ENCODE results near the gene SLC9C1.

Gene SLC9C1

GRCh38 chr3:112293368-112294321 is at the start of gene SLC9C1:
Gene SLC9C1 (minus strand): TSS chr3:112294216. CDS start chr3:112286791, 7,425 bp downstream.
- DNase-seq (ENCODE audit: low spot score) = peak; percentile 79

DNA sequence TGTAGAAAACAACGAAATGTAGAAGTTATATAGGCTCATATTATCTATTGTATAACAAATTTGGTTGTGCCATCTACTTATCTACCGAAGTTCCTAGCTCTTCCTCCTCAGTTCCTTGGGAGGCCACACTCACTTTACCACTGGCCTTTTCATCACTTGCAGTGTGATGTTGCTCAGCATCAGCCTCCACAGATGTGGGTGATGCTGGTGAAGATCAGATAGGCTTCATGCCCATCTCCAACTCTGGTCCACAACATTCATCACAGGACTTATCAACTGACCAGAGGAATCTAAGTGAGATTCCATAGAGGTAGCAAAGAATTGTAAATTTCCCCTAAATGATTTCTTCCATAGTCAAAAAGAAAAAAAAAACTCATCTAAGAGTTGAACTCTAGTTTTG is 47.4 kb upstream of the SLC9C1 start:
- no peak for DNase-seq (ENCODE audit: low spot score)

- no peak for DNase-seq (ENCODE audit: low spot score)
Measured at GRCh38 chr3:112339609-112340008, 45.6 kb upstream of the SLC9C1 start.

- no peak for DNase-seq (ENCODE audit: low spot score)
Measured at GRCh38 chr3:112339134-112339533, 45.1 kb upstream of the SLC9C1 start.

DNA sequence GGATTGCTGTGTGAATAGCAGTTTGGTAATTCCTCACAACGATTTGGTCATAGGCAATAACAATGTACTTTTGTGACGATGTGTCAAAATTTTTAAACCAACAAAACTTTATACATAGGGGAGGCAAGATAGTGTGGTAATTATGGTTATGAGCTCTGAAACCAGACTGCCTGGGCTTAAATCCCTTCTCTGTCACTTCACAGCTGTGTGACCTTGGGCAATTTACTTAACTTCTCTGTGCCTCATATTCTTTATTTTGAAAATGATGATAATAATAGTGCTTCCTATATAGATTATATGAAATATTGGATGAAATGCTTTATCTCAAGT is 44.7 kb upstream of the SLC9C1 start:
- DNase-seq (ENCODE audit: low spot score) = no peak

DNA sequence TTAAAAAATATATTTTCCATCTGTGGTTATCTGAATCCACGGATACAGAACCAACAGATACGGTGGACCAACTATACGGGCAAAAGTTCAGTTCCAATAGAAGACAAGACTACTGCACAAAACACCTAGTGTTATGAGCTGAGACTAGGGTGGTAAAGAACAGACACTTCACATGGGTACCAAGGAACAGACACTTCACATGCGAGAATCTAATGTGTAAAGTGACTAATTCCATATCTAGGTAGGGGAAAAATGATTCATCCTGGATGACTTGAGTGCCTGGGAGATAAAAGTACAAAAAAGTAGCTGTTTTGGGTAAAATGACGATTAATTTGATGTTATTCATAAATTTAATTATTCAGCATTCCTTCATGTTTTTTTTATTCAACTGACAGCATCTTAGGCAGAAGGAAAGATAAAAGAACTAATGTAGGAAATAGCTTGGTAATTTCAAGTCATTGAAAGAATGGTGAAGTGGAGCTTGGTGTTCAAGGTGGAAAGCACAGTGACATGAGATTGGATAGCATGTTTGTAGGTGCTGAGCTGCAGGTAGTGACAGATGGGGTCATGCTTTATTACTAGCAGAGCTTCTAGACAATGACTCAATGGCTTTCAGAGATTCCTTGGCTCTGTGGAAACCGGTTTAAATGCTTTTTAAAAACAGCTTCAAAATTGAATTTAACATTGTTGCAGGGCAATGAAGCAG is 44.2 kb upstream of the SLC9C1 start:
- DNase-seq (ENCODE audit: low spot score) = no peak

GRCh38 chr3:112335434-112335781 is 41.4 kb upstream of the SLC9C1 start:
- no peak for DNase-seq (ENCODE audit: low spot score)

GRCh38 chr3:112334691-112335433 is 40.8 kb upstream of the SLC9C1 start:
- DNase-seq (ENCODE audit: low spot score) = no peak

GRCh38 chr3:112333381-112334317 is 39.6 kb upstream of the SLC9C1 start:
- no peak for DNase-seq (ENCODE audit: low spot score)

GRCh38 chr3:112333002-112333380 is 39.0 kb upstream of the SLC9C1 start, which contains the start of gene CD200:
Gene CD200 (plus strand): TSS chr3:112333156. CDS start chr3:112333213, 57 bp downstream.
- no peak for DNase-seq (ENCODE audit: low spot score)

DNA sequence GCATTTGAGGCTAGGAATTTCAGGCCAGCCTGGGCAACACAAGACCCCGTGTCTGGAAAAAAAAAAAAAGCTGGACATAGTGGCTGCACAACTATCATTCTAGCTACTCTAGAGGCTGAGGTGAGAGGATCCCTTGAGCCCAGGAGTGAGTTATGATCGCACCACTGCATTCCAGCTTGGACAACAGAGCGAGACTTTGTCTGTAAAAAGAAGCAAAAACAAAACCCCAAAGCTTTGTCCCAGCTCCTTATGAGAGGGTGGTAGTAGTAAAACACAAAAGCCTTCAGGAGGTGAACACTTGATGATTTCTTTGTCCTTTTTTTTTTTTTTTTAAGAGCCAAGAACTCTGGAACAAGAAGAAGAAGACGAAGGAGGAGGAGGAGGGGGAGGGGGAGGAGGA is 37.8 kb upstream of the SLC9C1 start:
- DNase-seq (ENCODE audit: low spot score) = no peak

DNA sequence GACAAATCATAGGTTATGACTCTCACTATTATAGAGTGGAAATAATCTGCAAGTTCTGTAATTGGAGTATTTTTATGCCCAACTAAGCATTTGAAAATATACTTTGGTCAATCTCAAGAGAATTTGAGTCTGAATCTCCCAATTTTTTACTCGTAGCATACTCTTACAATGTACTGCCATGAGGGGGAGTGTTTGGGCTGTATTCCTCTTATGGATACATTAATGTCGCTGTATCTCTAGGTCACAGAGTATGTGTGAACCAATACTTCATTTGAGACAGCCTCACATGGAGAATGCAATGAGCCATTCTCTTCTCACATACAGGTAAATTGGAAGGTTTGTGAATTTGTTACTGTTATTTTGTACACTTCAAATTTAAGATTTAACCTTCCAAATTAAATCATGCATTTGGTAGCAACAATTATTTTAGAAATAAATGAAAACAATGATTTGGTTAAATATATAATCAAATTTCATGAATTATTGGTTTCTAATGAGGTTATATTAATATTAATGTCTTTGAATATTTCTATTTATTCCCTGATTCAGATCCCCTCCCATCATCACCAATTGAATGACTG is 33.4 kb upstream of the SLC9C1 start:
- DNase-seq (ENCODE audit: low spot score) = no peak

GRCh38 chr3:112321867-112322652 is 28.0 kb upstream of the SLC9C1 start:
- no peak for DNase-seq (ENCODE audit: low spot score)

- no peak for DNase-seq (ENCODE audit: low spot score)
Measured at GRCh38 chr3:112320691-112321090, 26.7 kb upstream of the SLC9C1 start.

GRCh38 chr3:112319516-112320276 is 25.7 kb upstream of the SLC9C1 start:
- DNase-seq (ENCODE audit: low spot score) = no peak

- no peak for DNase-seq (ENCODE audit: low spot score)
Measured at GRCh38 chr3:112315791-112316190, 21.8 kb upstream of the SLC9C1 start.

DNA sequence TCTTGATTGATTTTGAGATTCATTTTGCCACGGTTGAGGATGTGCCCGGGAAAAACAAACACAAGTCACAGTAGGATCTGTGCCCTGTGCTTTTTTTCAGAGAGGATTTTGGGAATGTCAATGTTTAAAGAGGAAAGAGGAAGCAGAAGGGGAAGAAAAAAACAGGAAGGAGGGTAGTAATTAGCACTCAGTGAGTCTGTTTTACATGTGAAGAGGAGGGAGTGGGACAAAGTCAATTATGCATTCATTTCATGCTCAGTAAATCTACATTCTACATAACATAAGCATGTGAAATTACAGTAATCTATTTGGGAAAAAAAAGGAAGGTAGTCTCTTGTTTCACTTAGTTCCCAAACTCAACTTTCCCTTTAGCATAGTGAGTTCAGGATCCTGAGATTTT is 20.6 kb upstream of the SLC9C1 start:
- DNase-seq (ENCODE audit: low spot score) = no peak

DNA sequence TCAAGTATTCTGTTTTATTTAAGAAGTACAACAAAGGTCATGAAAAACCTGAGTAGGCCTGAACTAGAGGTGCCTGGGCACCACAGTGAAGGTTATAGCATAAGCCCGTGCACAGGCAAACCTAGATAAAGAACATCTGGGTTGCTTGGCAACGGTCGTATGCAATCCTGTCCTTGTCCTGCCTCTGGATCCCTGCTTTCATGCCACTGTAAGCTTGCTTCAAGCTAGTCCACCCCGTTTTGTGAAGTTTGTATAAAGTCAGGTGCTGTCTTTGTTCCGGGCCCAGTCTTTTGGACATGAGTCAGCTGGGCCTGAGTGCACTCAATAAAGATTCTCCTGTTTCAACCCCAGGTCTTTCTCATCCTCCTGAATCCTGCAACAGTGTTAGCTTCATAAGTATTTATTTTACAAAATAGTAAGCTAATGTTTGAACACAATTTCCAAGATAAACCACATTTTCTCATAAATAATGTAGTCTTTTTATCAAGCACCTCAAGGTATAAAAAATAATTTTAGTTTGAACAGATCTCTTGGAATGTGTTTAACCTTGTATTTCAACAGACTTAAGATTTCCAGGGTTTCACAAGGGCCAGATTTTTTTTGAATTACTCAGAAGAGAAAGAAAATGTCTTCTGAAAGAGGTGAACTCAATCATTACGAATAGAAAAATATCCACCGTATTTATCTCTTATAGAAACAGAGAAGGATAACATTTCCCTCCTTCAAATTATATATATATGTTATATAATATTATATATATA is 14.3 kb upstream of the SLC9C1 start:
- peak; percentile 50 for DNase-seq (ENCODE audit: low spot score)

GRCh38 chr3:112307557-112307956 is 13.5 kb upstream of the SLC9C1 start:
- DNase-seq (ENCODE audit: low spot score) = no peak

Data from COLO829 (cell line).